CD4-positive, alpha-beta T cell treated with Interleukin-2 at 100 ng/mL for 4 hours (primary cell): ENCODE results near the gene NPAS1.
A peak's percentile ranks its signal among the peaks of the same experiment; 100 is the strongest.
"Not testable (repeated sequence)": the region's sequence is repeated elsewhere in the genome, so short reads cannot be mapped to it uniquely, and the experiment has no call there.

Source experiments
- DNase-seq: peaks from one replicate; pipeline ENCODE4 v3.0.0-alpha.2; 2020; ENCODE audit warnings: low spot score

The NPAS1 gene

GRCh38 chr19:47047763-47048405, 28.2 kb downstream of the NPAS1 start:
- peak; percentile 71 for DNase-seq

- DNase-seq = no peak
Observed at GRCh38 chr19:47049307-47049700, 29.7 kb downstream of the NPAS1 start.

GRCh38 chr19:47050562-47050961, 30.9 kb downstream of the NPAS1 start:
- not testable (repeated sequence) for DNase-seq

- DNase-seq = no peak
Observed at GRCh38 chr19:47056411-47056810, 36.8 kb downstream of the NPAS1 start.

- DNase-seq = no peak
Observed at GRCh38 chr19:47057328-47057727, 37.7 kb downstream of the NPAS1 start.

GRCh38 chr19:47058621-47059022, 39.0 kb downstream of the NPAS1 start:
- no peak for DNase-seq

GRCh38 chr19:47063874-47064273, 44.2 kb downstream of the NPAS1 start:
- no peak for DNase-seq

GRCh38 chr19:47065242-47065641, 45.6 kb downstream of the NPAS1 start:
- DNase-seq = no peak

- no peak for DNase-seq
Observed at GRCh38 chr19:47066376-47067214, 47.0 kb downstream of the NPAS1 start.

GRCh38 chr19:47067215-47067847, 47.7 kb downstream of the NPAS1 start:
- DNase-seq = no peak

GRCh38 chr19:47068246-47068645, 48.6 kb downstream of the NPAS1 start:
- DNase-seq = no peak

- DNase-seq = no peak
Observed at GRCh38 chr19:47068876-47069406, 49.3 kb downstream of the NPAS1 start.

GRCh38 chr19:47069795-47070194, 50.2 kb downstream of the NPAS1 start:
- no peak for DNase-seq

GRCh38 chr19:47070756-47071155, 51.1 kb downstream of the NPAS1 start:
- DNase-seq = no peak

GRCh38 chr19:47071731-47072130, 52.1 kb downstream of the NPAS1 start:
- no peak for DNase-seq

- DNase-seq = no peak
Observed at GRCh38 chr19:47072323-47072722, 52.7 kb downstream of the NPAS1 start.

GRCh38 chr19:47073574-47073973, 53.9 kb downstream of the NPAS1 start:
- DNase-seq = no peak

GRCh38 chr19:47074621-47075020, 55.0 kb downstream of the NPAS1 start:
- DNase-seq = no peak

GRCh38 chr19:47075179-47075810, 55.7 kb downstream of the NPAS1 start:
- no peak for DNase-seq

GRCh38 chr19:47075941-47076340, 56.3 kb downstream of the NPAS1 start:
- no peak for DNase-seq

- DNase-seq = not testable (repeated sequence)
Observed at GRCh38 chr19:47078351-47078750, 58.7 kb downstream of the NPAS1 start.

GRCh38 chr19:47081095-47081494, 61.5 kb downstream of the NPAS1 start:
- DNase-seq = no peak
